Thoracic aorta (tissue), 2 donors: ENCODE measurements around the gene SH3RF1. TPM values are rescaled to one million over a fixed set of nuclear protein-coding genes. Genes with fewer than 3 reads are reported as not detected.
A peak's percentile ranks its signal among the peaks of the same experiment; 100 is the strongest.
"Not testable (repeated sequence)": the region's sequence is repeated elsewhere in the genome, so short reads cannot be mapped to it uniquely, and the experiment has no call there.

ENCODE experiments used
- ATAC-seq: fragments of 150-250 bp; one replicate; pipeline ENCODE4 v1.8.0; 2017; ENCODE audit warnings: low read depth; ENCODE audit not compliant: insufficient number of reproducible peaks, low FRiP score
- DNase-seq: peaks from one replicate; pipeline ENCODE4 v3.0.0-alpha.2; 2020; ENCODE audit warnings: low spot score
- H3K27ac ChIP-seq, 2 donors: fragments of 200-600 bp; sonication (generic); 1 replicate in 1 of 2; 2 replicates in 1 of 2; pipeline ENCODE4 v1.5.1; 2016; ENCODE audit warnings: mild to moderate bottlenecking in 2 of 2, moderate library complexity in 2 of 2
- H3K27me3 ChIP-seq: fragments of 200-600 bp; sonication (generic); replicated peaks from 2 replicates; pipeline ENCODE4 v1.6.0; 2016; ENCODE audit warnings: mild to moderate bottlenecking; ENCODE audit not compliant: insufficient read depth
- H3K36me3 ChIP-seq: fragments of 200-600 bp; sonication (generic); one replicate; pipeline ENCODE4 v1.5.1; 2016
- H3K4me1 ChIP-seq, 2 donors: fragments of 200-600 bp; sonication (generic); 1 replicate in 1 of 2; 2 replicates in 1 of 2; pipeline versions ENCODE4 v1.5.1 to v1.6.0; 2016; ENCODE audit warnings: low read depth in 2 of 2, mild to moderate bottlenecking in 1 of 2; ENCODE audit not compliant: control insufficient read depth in 1 of 2
- H3K4me3 ChIP-seq: fragments of 200-600 bp; sonication (generic); 2 replicates; pipeline ENCODE4 v1.5.1; 2016; ENCODE audit warnings: mild to moderate bottlenecking
- H3K9me3 ChIP-seq: fragments of 200-600 bp; sonication (generic); 2 replicates; pipeline ENCODE4 v1.5.1; 2016
- total RNA-seq, 2 donors: library from RNA; depleted of rRNA; stranded (reverse); fragments of >200 nt; gene quantifications; one replicate each; pipeline versions ENCODE4 v1.1.0 to v1.2.3, GENCODE V29; 2016
- TF ChIP-seq, protein P1 (sequence below): fragments of 200-600 bp; sonication (generic); IDR thresholded peaks from one replicate; pipeline ENCODE4 v1.5.1; 2019; ENCODE audit warnings: antibody characterized with exemption

The SH3RF1 gene
- total RNA-seq, 2 donors from 2014 or later = 21.9 to 24.6 TPM

DNA sequence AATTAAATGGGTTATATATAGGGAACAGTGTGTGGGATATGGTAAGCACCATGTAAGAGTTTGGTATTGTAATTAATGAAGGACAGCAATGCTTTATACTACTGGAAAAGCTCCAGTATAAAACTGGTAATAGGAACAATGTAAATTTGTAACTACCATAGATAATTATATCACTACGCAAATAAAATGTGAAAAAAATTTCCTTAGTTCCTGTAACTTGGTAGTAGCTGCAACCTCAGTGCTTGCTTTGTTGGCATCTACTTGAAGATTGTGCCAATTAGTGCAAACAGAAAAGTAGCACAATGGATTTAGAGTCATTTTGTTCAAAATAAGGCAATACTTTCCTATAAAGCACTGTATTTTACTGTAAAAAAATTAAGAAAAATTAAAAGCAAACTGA lies 34.4 kb upstream of the SH3RF1 start:
- Histone ChIP-seq H3K36me3 (no peaks in the 10 kb centered on the region), H3K9me3 (no peaks in the 10 kb centered on the region), H3K27ac (no peak overlapping the region), H3K4me3 (no peak overlapping the region), H3K4me1 (no peaks in the 10 kb centered on the region), H3K27me3 (no peaks in the 10 kb centered on the region)
- DNase-seq (no peak), ATAC-seq (no peak)
- TF ChIP-seq, protein P1, sequence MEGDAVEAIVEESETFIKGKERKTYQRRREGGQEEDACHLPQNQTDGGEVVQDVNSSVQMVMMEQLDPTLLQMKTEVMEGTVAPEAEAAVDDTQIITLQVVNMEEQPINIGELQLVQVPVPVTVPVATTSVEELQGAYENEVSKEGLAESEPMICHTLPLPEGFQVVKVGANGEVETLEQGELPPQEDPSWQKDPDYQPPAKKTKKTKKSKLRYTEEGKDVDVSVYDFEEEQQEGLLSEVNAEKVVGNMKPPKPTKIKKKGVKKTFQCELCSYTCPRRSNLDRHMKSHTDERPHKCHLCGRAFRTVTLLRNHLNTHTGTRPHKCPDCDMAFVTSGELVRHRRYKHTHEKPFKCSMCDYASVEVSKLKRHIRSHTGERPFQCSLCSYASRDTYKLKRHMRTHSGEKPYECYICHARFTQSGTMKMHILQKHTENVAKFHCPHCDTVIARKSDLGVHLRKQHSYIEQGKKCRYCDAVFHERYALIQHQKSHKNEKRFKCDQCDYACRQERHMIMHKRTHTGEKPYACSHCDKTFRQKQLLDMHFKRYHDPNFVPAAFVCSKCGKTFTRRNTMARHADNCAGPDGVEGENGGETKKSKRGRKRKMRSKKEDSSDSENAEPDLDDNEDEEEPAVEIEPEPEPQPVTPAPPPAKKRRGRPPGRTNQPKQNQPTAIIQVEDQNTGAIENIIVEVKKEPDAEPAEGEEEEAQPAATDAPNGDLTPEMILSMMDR = no peak

- Histone ChIP-seq H3K4me1 (no peaks in the 10 kb centered on the region), H3K4me3 (no peak overlapping the region), H3K27ac (no peak overlapping the region), H3K36me3 (no peaks in the 10 kb centered on the region), H3K27me3 (no peaks in the 10 kb centered on the region), H3K9me3 (no peaks in the 10 kb centered on the region)
- ATAC-seq = no peak
- TF ChIP-seq, protein P1 = no peak
- DNase-seq = no peak
Measured at GRCh38 chr4:169295822-169296221, 25.1 kb upstream of the SH3RF1 start.

GRCh38 chr4:169293343-169294176 lies 22.8 kb upstream of the SH3RF1 start:
- H3K36me3 ChIP-seq = no peaks in the 10 kb centered on the region
- DNase-seq (no peak), ATAC-seq (no peak)
- H3K9me3 ChIP-seq = no peaks in the 10 kb centered on the region
- no peak overlapping the region for H3K4me3 ChIP-seq
- no peak overlapping the region for H3K27ac ChIP-seq
- TF ChIP-seq, protein P1 = no peak
- H3K4me1 ChIP-seq = no peaks in the 10 kb centered on the region
- H3K27me3 ChIP-seq = no peaks in the 10 kb centered on the region

DNA sequence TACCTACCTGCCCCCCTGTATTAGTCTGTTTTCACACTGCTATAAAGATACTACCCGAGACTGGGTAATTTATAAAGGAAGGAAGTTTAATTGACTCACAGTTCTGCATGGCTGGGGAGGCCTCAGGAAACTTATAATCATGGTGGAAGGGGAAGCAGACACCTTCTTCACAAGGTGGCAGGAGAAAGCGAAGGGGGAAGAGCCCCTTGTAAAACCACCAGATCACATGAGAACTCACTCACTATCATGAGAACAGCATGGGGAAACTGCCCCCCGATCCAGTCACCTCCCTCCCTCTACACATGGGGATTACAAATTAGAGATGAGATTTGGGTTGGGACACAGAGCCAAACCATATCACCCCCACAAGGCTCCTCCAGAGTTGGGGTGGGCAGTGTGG lies 17.2 kb upstream of the SH3RF1 start:
- not testable (repeated sequence) for DNase-seq, H3K36me3 ChIP-seq, H3K27me3 ChIP-seq, H3K27ac ChIP-seq, H3K4me1 ChIP-seq, ATAC-seq, H3K4me3 ChIP-seq, H3K9me3 ChIP-seq

- TF ChIP-seq, protein P1 = peak; percentile 30
- DNase-seq = no peak
- no peaks in the 10 kb centered on the region for H3K9me3 ChIP-seq
- H3K4me3 ChIP-seq = no peak overlapping the region
- no peak overlapping the region for H3K27ac ChIP-seq
- no peak for ATAC-seq
- no peaks in the 10 kb centered on the region for H3K27me3 ChIP-seq
- no peaks in the 10 kb centered on the region for H3K36me3 ChIP-seq
- peaks cover 0 to 13% of the 10 kb centered on the region in 2 donors for H3K4me1 ChIP-seq
Measured at GRCh38 chr4:169286562-169287301, 16.0 kb upstream of the SH3RF1 start.
